Hepatocyte (in vitro differentiated cells): ENCODE measurements around the gene TDP2. TPM values are rescaled to one million over a fixed set of nuclear protein-coding genes. Genes with fewer than 3 reads are reported as not detected.

Source experiments
- DNase-seq: peaks from one replicate; pipeline ENCODE4 v3.0.0-alpha.2; 2016; ENCODE audit warnings: low spot score
- H2AFZ ChIP-seq: fragments of 200-600 bp; sonication (generic); 2 replicates; pipeline ENCODE4 v1.6.0; 2016; ENCODE audit warnings: antibody characterized with exemption, mild to moderate bottlenecking
- H3K27ac ChIP-seq: fragments of 200-600 bp; sonication (generic); 2 replicates; pipeline ENCODE4 v1.5.1; 2016; ENCODE audit warnings: mild to moderate bottlenecking
- H3K27me3 ChIP-seq: fragments of 200-600 bp; sonication (generic); 2 replicates; pipeline ENCODE4 v1.6.1; 2016
- H3K36me3 ChIP-seq: fragments of 200-600 bp; sonication (generic); replicated peaks from 2 replicates; pipeline ENCODE4 v1.5.1; 2016; ENCODE audit warnings: low read depth; ENCODE audit not compliant: insufficient read depth
- H3K4me1 ChIP-seq: fragments of 200-600 bp; sonication (generic); 2 replicates; pipeline ENCODE4 v1.5.1; 2016; ENCODE audit warnings: mild to moderate bottlenecking, moderate library complexity; ENCODE audit not compliant: insufficient read depth
- H3K4me2 ChIP-seq: fragments of 200-600 bp; sonication (generic); 2 replicates; pipeline ENCODE4 v1.6.0; 2016
- H3K4me3 ChIP-seq: fragments of 200-600 bp; sonication (generic); 2 replicates; pipeline ENCODE4 v1.5.1; 2016; ENCODE audit warnings: mild to moderate bottlenecking
- H3K79me2 ChIP-seq: fragments of 200-600 bp; sonication (generic); 2 replicates; pipeline ENCODE4 v1.6.0; 2017; ENCODE audit warnings: mild to moderate bottlenecking
- H3K9me2 ChIP-seq: fragments of 200-600 bp; sonication (generic); replicated peaks from 2 replicates; pipeline ENCODE4 v1.6.0; 2017; ENCODE audit warnings: mild to moderate bottlenecking; ENCODE audit not compliant: insufficient read depth
- H3K9me3 ChIP-seq: fragments of 200-600 bp; sonication (generic); 2 replicates; pipeline ENCODE4 v1.5.1; 2016; ENCODE audit warnings: low read depth, mild to moderate bottlenecking
- H4K20me1 ChIP-seq: fragments of 200-600 bp; sonication (generic); 2 replicates; pipeline ENCODE4 v1.6.0; 2016; ENCODE audit warnings: mild to moderate bottlenecking; ENCODE audit not compliant: insufficient read depth, poor library complexity, severe bottlenecking
- EZH2 ChIP-seq: fragments of 200-600 bp; sonication (generic); IDR thresholded peaks from 2 replicates; pipeline ENCODE4 v1.6.1; 2016; ENCODE audit warnings: antibody characterized with exemption, mild to moderate bottlenecking, borderline replicate concordance
- EZH2phosphoT487 ChIP-seq: fragments of 200-600 bp; sonication (generic); IDR thresholded peaks from one replicate; pipeline ENCODE4 v1.6.1; 2018; ENCODE audit warnings: antibody characterized with exemption, mild to moderate bottlenecking, low read depth, moderate library complexity; ENCODE audit not compliant: unreplicated experiment, severe bottlenecking
- WGBS: methylation state at CpG from one replicate; pipeline ENCODE4 v1.1.6; 2016; ENCODE audit warnings: low lambda C conversion rate; ENCODE audit errors: missing lambda C conversion rate; 5-methylcytosine and 5-hydroxymethylcytosine counted together
- polyA plus RNA-seq: library from polyadenylated mRNA; unstranded; fragments of >200 nt; fragmentation: Nextera tagmentation; extraction: Ambion mirVana; gene quantifications from 2 replicates; pipeline ENCODE4 v1.2.1, GENCODE V29; 2016
- total RNA-seq: library from RNA; depleted of rRNA; stranded (reverse); fragments of >200 nt; gene quantifications from 2 replicates; pipeline ENCODE4 v1.2.3, GENCODE V29; 2014
- TF ChIP-seq, protein P1 (sequence below): fragments of 200-600 bp; sonication (generic); IDR thresholded peaks from 2 replicates; pipeline ENCODE4 v1.5.1; 2016; ENCODE audit warnings: antibody characterized with exemption, mild to moderate bottlenecking; ENCODE audit not compliant: poor library complexity

TDP2 gene
- total and polyA plus RNA-seq, 2 experiments from 2014 or later, result 75.5 to 117 TPM

DNA sequence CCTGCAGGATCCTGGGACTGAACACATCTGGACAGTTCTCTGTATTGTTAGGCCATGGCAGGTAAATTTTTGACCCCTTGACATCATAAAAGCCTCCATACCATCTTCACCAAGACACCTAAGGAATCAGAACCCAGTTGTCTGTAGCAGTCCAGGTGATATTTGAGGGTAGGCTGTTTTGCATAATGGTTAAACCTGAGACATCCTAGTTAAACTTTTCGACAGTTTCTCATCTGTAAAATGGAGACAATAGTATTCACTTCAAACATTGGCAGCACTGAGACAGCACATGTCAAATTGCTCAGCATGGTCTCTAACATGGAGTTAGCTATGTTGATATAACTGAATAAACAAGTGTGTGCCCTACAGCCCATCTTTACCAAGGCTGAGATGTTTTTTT lies 27.5 kb upstream of the TDP2 start:
- DNase-seq, result no peak
- Histone ChIP-seq H4K20me1 (no peaks in the 10 kb centered on the region), H3K9me2 (no peaks in the 10 kb centered on the region), H3K4me1 (no peaks in the 10 kb centered on the region), H3K79me2 (no peaks in the 10 kb centered on the region), H3K27me3 (no peaks in the 10 kb centered on the region), H3K4me3 (no peak overlapping the region), H2AFZ (no peak overlapping the region), H3K27ac (no peak overlapping the region), H3K9me3 (no peaks in the 10 kb centered on the region), H3K4me2 (no peak overlapping the region), H3K36me3 (no peaks in the 10 kb centered on the region)
- 95% methylated on average over 1 of the region's 1 CpG for WGBS
- no peak for TF ChIP-seq EZH2

GRCh38 chr6:24692848-24693592 lies 26.3 kb upstream of the TDP2 start:
- Histone ChIP-seq H2AFZ (no peak overlapping the region), H3K79me2 (no peaks in the 10 kb centered on the region), H3K4me2 (no peak overlapping the region), H3K27me3 (no peaks in the 10 kb centered on the region), H4K20me1 (no peaks in the 10 kb centered on the region), H3K27ac (no peak overlapping the region), H3K4me1 (no peaks in the 10 kb centered on the region), H3K4me3 (no peak overlapping the region), H3K9me3 (no peaks in the 10 kb centered on the region), H3K9me2 (no peaks in the 10 kb centered on the region), H3K36me3 (no peaks in the 10 kb centered on the region)
- no peak for DNase-seq
- no peak for TF ChIP-seq EZH2
- no peak for TF ChIP-seq EZH2phosphoT487
- TF ChIP-seq, protein P1, sequence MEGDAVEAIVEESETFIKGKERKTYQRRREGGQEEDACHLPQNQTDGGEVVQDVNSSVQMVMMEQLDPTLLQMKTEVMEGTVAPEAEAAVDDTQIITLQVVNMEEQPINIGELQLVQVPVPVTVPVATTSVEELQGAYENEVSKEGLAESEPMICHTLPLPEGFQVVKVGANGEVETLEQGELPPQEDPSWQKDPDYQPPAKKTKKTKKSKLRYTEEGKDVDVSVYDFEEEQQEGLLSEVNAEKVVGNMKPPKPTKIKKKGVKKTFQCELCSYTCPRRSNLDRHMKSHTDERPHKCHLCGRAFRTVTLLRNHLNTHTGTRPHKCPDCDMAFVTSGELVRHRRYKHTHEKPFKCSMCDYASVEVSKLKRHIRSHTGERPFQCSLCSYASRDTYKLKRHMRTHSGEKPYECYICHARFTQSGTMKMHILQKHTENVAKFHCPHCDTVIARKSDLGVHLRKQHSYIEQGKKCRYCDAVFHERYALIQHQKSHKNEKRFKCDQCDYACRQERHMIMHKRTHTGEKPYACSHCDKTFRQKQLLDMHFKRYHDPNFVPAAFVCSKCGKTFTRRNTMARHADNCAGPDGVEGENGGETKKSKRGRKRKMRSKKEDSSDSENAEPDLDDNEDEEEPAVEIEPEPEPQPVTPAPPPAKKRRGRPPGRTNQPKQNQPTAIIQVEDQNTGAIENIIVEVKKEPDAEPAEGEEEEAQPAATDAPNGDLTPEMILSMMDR, result no peak
- 85% methylated on average over 2 of the region's 2 CpGs for WGBS

GRCh38 chr6:24692415-24692814 lies 25.7 kb upstream of the TDP2 start:
- WGBS, result 90% methylated on average over 3 of the region's 3 CpGs
- H3K27ac ChIP-seq, result no peak overlapping the region
- H3K9me2 ChIP-seq, result no peaks in the 10 kb centered on the region
- H4K20me1 ChIP-seq, result no peaks in the 10 kb centered on the region
- no peak overlapping the region for H3K4me3 ChIP-seq
- no peaks in the 10 kb centered on the region for H3K27me3 ChIP-seq
- no peaks in the 10 kb centered on the region for H3K79me2 ChIP-seq
- H3K9me3 ChIP-seq, result no peaks in the 10 kb centered on the region
- no peaks in the 10 kb centered on the region for H3K36me3 ChIP-seq
- no peak overlapping the region for H2AFZ ChIP-seq
- no peak for DNase-seq
- H3K4me1 ChIP-seq, result no peaks in the 10 kb centered on the region
- no peak overlapping the region for H3K4me2 ChIP-seq
- TF ChIP-seq EZH2, result no peak
- TF ChIP-seq, protein P1, result no peak
- TF ChIP-seq EZH2phosphoT487, result no peak

DNA sequence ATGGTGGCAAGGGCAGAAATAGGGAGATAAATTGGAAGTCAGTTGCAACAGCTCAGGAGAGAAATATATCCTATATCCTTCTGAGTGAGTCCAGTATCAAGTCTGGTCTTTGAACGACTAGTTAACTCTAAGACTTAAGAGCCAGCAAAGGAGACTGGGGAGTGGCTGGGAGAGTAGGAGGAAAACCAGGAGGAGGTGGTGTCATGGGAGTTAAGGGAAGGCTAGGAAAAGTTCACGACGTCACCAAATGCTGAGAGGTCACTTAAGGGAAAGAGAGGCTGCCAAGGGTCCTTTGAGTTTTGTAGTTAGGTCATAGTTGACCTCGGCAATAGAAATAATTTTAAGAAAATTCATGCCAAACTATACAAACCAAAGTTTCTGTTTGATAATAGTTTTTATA lies 25.3 kb upstream of the TDP2 start:
- H3K4me3 ChIP-seq, result no peak overlapping the region
- H2AFZ ChIP-seq, result no peak overlapping the region
- no peaks in the 10 kb centered on the region for H3K9me2 ChIP-seq
- 86% methylated on average over 4 of the region's 4 CpGs for WGBS
- H4K20me1 ChIP-seq, result no peaks in the 10 kb centered on the region
- TF ChIP-seq EZH2, result no peak
- TF ChIP-seq EZH2phosphoT487, result no peak
- TF ChIP-seq, protein P1, result no peak
- H3K27ac ChIP-seq, result no peak overlapping the region
- no peaks in the 10 kb centered on the region for H3K79me2 ChIP-seq
- H3K9me3 ChIP-seq, result no peaks in the 10 kb centered on the region
- no peaks in the 10 kb centered on the region for H3K4me1 ChIP-seq
- no peak overlapping the region for H3K4me2 ChIP-seq
- H3K36me3 ChIP-seq, result no peaks in the 10 kb centered on the region
- no peak for DNase-seq
- no peaks in the 10 kb centered on the region for H3K27me3 ChIP-seq
